H1 (cell line): Measurements from ENCODE around the gene SNRPD3.

Experiments
- CREB1 ChIP-seq: IDR thresholded peaks from 2 replicates; pipeline ENCODE4 v1.6.1; 2012; ENCODE audit warnings: inconsistent platforms
- EP300 ChIP-seq, 2 experiments: IDR thresholded peaks; 1 replicate in 1 of 2; 2 replicates in 1 of 2; pipeline ENCODE4 v1.6.1; 2011 to 2012; ENCODE audit warnings: low read depth in 2 of 2, low read length in 2 of 2, mild to moderate bottlenecking in 2 of 2, borderline replicate concordance in 1 of 2, inconsistent platforms in 1 of 2, moderate library complexity in 1 of 2
- JUND ChIP-seq: IDR thresholded peaks from 2 replicates; pipeline ENCODE4 v1.6.1; 2011; ENCODE audit warnings: mild to moderate bottlenecking, improper control_type of control experiment, low read length
- POLR2A ChIP-seq, 2 experiments: IDR thresholded peaks; 1 replicate in 1 of 2; 2 replicates in 1 of 2; pipeline ENCODE4 v1.6.1; 2011; ENCODE audit warnings: low read depth in 2 of 2, low read length in 2 of 2, mild to moderate bottlenecking in 2 of 2; ENCODE audit errors: control extremely low read depth in 1 of 2
- POLR2AphosphoS5 ChIP-seq: IDR thresholded peaks from 2 replicates; pipeline ENCODE4 v1.6.1; 2011; ENCODE audit warnings: low read depth, low read length
- TAF7 ChIP-seq: optimal IDR thresholded peaks from 2 replicates; pipeline ENCODE3; 2011; ENCODE audit warnings: low read depth, mild to moderate bottlenecking, inconsistent platforms, low read length, moderate library complexity, borderline replicate concordance
- TEAD4 ChIP-seq: IDR thresholded peaks from 2 replicates; pipeline ENCODE4 v1.6.1; 2012; ENCODE audit warnings: low read depth, low read length, inconsistent platforms, mixed read lengths
- TF ChIP-seq, protein P1 (sequence below): IDR thresholded peaks from 2 replicates; pipeline ENCODE4 v1.6.1; 2012; ENCODE audit warnings: low read length, inconsistent platforms
- TF ChIP-seq, protein P2 (sequence below), 3 experiments: IDR thresholded peaks; 1 replicate in 2 of 3; 2 replicates in 1 of 3; pipeline versions ENCODE4 v1.5.1 to v1.6.1; 2011; ENCODE audit warnings: low read length in 3 of 3, mild to moderate bottlenecking in 3 of 3, inconsistent platforms in 2 of 3, low read depth in 1 of 3, moderate library complexity in 1 of 3; ENCODE audit not compliant: insufficient read depth in 1 of 3; ENCODE audit errors: control extremely low read depth in 1 of 3
- TF ChIP-seq, protein P3 (sequence below): IDR thresholded peaks from 2 replicates; pipeline ENCODE4 v1.6.1; 2011; ENCODE audit warnings: low read length, improper control_type of control experiment

GRCh38 chr22:24559471-24559870 lies 3.7 kb downstream of the SNRPD3 start:
- TF ChIP-seq POLR2A (IDR thresholded peaks at IDR 0.05; ENCODE audit: control extremely low read depth in 1 of 2, low read depth in 2 of 2, low read length in 2 of 2): no peak
- TF ChIP-seq JUND: no peak
- TF ChIP-seq, protein P1, sequence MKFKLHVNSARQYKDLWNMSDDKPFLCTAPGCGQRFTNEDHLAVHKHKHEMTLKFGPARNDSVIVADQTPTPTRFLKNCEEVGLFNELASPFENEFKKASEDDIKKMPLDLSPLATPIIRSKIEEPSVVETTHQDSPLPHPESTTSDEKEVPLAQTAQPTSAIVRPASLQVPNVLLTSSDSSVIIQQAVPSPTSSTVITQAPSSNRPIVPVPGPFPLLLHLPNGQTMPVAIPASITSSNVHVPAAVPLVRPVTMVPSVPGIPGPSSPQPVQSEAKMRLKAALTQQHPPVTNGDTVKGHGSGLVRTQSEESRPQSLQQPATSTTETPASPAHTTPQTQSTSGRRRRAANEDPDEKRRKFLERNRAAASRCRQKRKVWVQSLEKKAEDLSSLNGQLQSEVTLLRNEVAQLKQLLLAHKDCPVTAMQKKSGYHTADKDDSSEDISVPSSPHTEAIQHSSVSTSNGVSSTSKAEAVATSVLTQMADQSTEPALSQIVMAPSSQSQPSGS: no peak
- TF ChIP-seq CREB1: no peak
- no peak for TF ChIP-seq EP300 (IDR thresholded peaks at IDR 0.05; ENCODE audit: borderline replicate concordance in 1 of 2, low read depth in 2 of 2, low read length in 2 of 2)
- TF ChIP-seq, protein P2, sequence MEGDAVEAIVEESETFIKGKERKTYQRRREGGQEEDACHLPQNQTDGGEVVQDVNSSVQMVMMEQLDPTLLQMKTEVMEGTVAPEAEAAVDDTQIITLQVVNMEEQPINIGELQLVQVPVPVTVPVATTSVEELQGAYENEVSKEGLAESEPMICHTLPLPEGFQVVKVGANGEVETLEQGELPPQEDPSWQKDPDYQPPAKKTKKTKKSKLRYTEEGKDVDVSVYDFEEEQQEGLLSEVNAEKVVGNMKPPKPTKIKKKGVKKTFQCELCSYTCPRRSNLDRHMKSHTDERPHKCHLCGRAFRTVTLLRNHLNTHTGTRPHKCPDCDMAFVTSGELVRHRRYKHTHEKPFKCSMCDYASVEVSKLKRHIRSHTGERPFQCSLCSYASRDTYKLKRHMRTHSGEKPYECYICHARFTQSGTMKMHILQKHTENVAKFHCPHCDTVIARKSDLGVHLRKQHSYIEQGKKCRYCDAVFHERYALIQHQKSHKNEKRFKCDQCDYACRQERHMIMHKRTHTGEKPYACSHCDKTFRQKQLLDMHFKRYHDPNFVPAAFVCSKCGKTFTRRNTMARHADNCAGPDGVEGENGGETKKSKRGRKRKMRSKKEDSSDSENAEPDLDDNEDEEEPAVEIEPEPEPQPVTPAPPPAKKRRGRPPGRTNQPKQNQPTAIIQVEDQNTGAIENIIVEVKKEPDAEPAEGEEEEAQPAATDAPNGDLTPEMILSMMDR (IDR thresholded peaks at IDR 0.05; ENCODE audit: control extremely low read depth in 1 of 3, insufficient read depth in 1 of 3, low read depth in 1 of 3, low read length in 3 of 3): no peak
- no peak for TF ChIP-seq POLR2AphosphoS5
- no peak for TF ChIP-seq TAF7
- TF ChIP-seq TEAD4: no peak
- TF ChIP-seq, protein P3, sequence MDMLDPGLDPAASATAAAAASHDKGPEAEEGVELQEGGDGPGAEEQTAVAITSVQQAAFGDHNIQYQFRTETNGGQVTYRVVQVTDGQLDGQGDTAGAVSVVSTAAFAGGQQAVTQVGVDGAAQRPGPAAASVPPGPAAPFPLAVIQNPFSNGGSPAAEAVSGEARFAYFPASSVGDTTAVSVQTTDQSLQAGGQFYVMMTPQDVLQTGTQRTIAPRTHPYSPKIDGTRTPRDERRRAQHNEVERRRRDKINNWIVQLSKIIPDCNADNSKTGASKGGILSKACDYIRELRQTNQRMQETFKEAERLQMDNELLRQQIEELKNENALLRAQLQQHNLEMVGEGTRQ: no peak
